ENCODE data around the gene LDLRAD4.

The LDLRAD4 gene

DNA sequence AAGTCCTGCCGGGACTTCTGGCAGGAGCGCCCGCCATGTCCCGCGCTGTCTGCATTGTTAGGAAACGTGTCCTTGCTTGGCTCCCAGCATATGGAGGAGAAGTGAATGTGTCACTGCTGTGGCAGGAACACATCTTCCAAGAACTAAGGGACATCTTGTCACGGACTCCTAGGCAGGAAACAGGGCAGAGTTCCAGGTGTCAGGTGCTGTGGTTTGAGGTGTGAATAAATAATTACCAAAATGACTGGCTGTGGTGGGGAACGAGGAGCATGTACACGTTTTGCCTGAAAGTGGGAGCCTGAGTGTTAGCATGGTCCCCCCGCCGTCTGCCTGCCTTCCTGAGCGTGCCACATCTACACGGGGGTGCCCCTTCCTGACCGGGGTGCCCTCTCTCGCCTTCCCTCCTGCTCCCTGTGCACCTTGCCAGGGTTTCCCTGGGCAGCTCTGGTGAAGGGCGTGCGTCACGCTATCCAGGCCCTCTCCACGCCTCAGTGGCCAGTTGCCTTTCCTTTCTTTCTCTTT lies 237.5 kb downstream of the LDLRAD4 start:
- H4K20me1 ChIP-seq (ENCODE audit: low read depth, low read length), result no peaks in the 10 kb centered on the region
- no peak overlapping the region for H3K27ac ChIP-seq (ENCODE audit: low read depth, low read length)
- H3K9me3 ChIP-seq (ENCODE audit: insufficient read depth, low read length), result no peaks in the 10 kb centered on the region
- no peaks in the 10 kb centered on the region for H3K36me3 ChIP-seq (ENCODE audit: low read length)
- H3K9me2 ChIP-seq (replicated peaks; ENCODE audit: insufficient read depth, low read length), result no peaks in the 10 kb centered on the region
- H3K27me3 ChIP-seq (ENCODE audit: low read length), result no peaks in the 10 kb centered on the region
- no peak for TF ChIP-seq CTCF (IDR thresholded peaks at IDR 0.05; ENCODE audit: insufficient read depth, low read length, poor library complexity, severe bottlenecking)
- TF ChIP-seq EZH2phosphoT487 (conservative IDR thresholded peaks at IDR 0.05; ENCODE audit: low read length), result no peak
- no peak overlapping the region for H3K4me2 ChIP-seq (ENCODE audit: low read depth, low read length, poor library complexity, severe bottlenecking)
- no peaks in the 10 kb centered on the region for H3K79me2 ChIP-seq (ENCODE audit: insufficient read depth, low read length)
- H2AFZ ChIP-seq (ENCODE audit: low read depth, low read length, severe bottlenecking), result no peak overlapping the region
- H3K4me3 ChIP-seq (ENCODE audit: insufficient read depth, low read length, poor library complexity, severe bottlenecking), result no peak overlapping the region
- no peak overlapping the region for H3K9ac ChIP-seq (ENCODE audit: low read length)
- no peaks in the 10 kb centered on the region for H3F3A ChIP-seq (ENCODE audit: insufficient read depth)

GRCh38 chr18:13456736-13457271 lies 238.2 kb downstream of the LDLRAD4 start:
- no peaks in the 10 kb centered on the region for H3K9me2 ChIP-seq (replicated peaks; ENCODE audit: insufficient read depth, low read length)
- H3K9ac ChIP-seq (ENCODE audit: low read length), result no peak overlapping the region
- no peaks in the 10 kb centered on the region for H4K20me1 ChIP-seq (ENCODE audit: low read depth, low read length)
- no peaks in the 10 kb centered on the region for H3K36me3 ChIP-seq (ENCODE audit: low read length)
- H3K79me2 ChIP-seq (ENCODE audit: insufficient read depth, low read length), result no peaks in the 10 kb centered on the region
- no peak overlapping the region for H3K27ac ChIP-seq (ENCODE audit: low read depth, low read length)
- H3K27me3 ChIP-seq (ENCODE audit: low read length), result no peaks in the 10 kb centered on the region
- no peaks in the 10 kb centered on the region for H3K9me3 ChIP-seq (ENCODE audit: insufficient read depth, low read length)
- no peak for TF ChIP-seq CTCF (IDR thresholded peaks at IDR 0.05; ENCODE audit: insufficient read depth, low read length, poor library complexity, severe bottlenecking)
- no peak for TF ChIP-seq EZH2phosphoT487 (conservative IDR thresholded peaks at IDR 0.05; ENCODE audit: low read length)
- no peak overlapping the region for H3K4me3 ChIP-seq (ENCODE audit: insufficient read depth, low read length, poor library complexity, severe bottlenecking)
- H3F3A ChIP-seq (ENCODE audit: insufficient read depth), result no peaks in the 10 kb centered on the region
- no peak overlapping the region for H2AFZ ChIP-seq (ENCODE audit: low read depth, low read length, severe bottlenecking)
- H3K4me2 ChIP-seq (ENCODE audit: low read depth, low read length, poor library complexity, severe bottlenecking), result no peak overlapping the region

GRCh38 chr18:13457327-13457726 lies 238.8 kb downstream of the LDLRAD4 start:
- no peaks in the 10 kb centered on the region for H3K79me2 ChIP-seq (ENCODE audit: insufficient read depth, low read length)
- H3K36me3 ChIP-seq (ENCODE audit: low read length), result no peaks in the 10 kb centered on the region
- no peak overlapping the region for H3K4me3 ChIP-seq (ENCODE audit: insufficient read depth, low read length, poor library complexity, severe bottlenecking)
- no peaks in the 10 kb centered on the region for H3K9me2 ChIP-seq (replicated peaks; ENCODE audit: insufficient read depth, low read length)
- no peaks in the 10 kb centered on the region for H4K20me1 ChIP-seq (ENCODE audit: low read depth, low read length)
- H2AFZ ChIP-seq (ENCODE audit: low read depth, low read length, severe bottlenecking), result no peak overlapping the region
- H3K27me3 ChIP-seq (ENCODE audit: low read length), result no peaks in the 10 kb centered on the region
- no peak overlapping the region for H3K9ac ChIP-seq (ENCODE audit: low read length)
- TF ChIP-seq EZH2phosphoT487 (conservative IDR thresholded peaks at IDR 0.05; ENCODE audit: low read length) (no peak), CTCF (IDR thresholded peaks at IDR 0.05; ENCODE audit: insufficient read depth, low read length, poor library complexity, severe bottlenecking) (no peak)
- no peaks in the 10 kb centered on the region for H3K9me3 ChIP-seq (ENCODE audit: insufficient read depth, low read length)
- no peak overlapping the region for H3K27ac ChIP-seq (ENCODE audit: low read depth, low read length)
- no peak overlapping the region for H3K4me2 ChIP-seq (ENCODE audit: low read depth, low read length, poor library complexity, severe bottlenecking)
- no peaks in the 10 kb centered on the region for H3F3A ChIP-seq (ENCODE audit: insufficient read depth)

All from SU-DHL-6 (cell line).